Measurements from ENCODE around the gene ANKRD50. TPM values are rescaled to one million over a fixed set of nuclear protein-coding genes. Genes with fewer than 3 reads are reported as not detected.

Gene ANKRD50
- total RNA-seq, 1 donor from 2014 or later = 58.9 TPM

GRCh38 chr4:124749421-124749820 lies 36.9 kb upstream of the ANKRD50 start:
- Mint-ChIP-seq H3K27ac (ENCODE audit: unreplicated experiment) (no peak overlapping the region), H3K9me3 (ENCODE audit: unreplicated experiment) (no peaks in the 10 kb centered on the region), H3K4me3 (ENCODE audit: unreplicated experiment) (no peak overlapping the region), H3K4me1 (ENCODE audit: low read depth, unreplicated experiment) (no peaks in the 10 kb centered on the region), H3K36me3 (ENCODE audit: unreplicated experiment) (no peaks in the 10 kb centered on the region), H3K27me3 (ENCODE audit: unreplicated experiment) (no peaks in the 10 kb centered on the region)
- no peak for TF ChIP-seq CTCF (IDR thresholded peaks at IDR 0.05; ENCODE audit: partially characterized antibody, unreplicated experiment)
- no peak for DNase-seq

- Mint-ChIP-seq H3K27ac (ENCODE audit: unreplicated experiment) (no peak overlapping the region), H3K27me3 (ENCODE audit: unreplicated experiment) (no peaks in the 10 kb centered on the region), H3K4me1 (ENCODE audit: low read depth, unreplicated experiment) (no peaks in the 10 kb centered on the region), H3K36me3 (ENCODE audit: unreplicated experiment) (no peaks in the 10 kb centered on the region), H3K4me3 (ENCODE audit: unreplicated experiment) (no peak overlapping the region), H3K9me3 (ENCODE audit: unreplicated experiment) (peaks cover under 1% of the 10 kb centered on the region)
- TF ChIP-seq CTCF (IDR thresholded peaks at IDR 0.05; ENCODE audit: partially characterized antibody, unreplicated experiment) = no peak
- DNase-seq = no peak
Observed at GRCh38 chr4:124748965-124749364, 36.4 kb upstream of the ANKRD50 start.

GRCh38 chr4:124745985-124746801 lies 33.7 kb upstream of the ANKRD50 start:
- no peak overlapping the region for H3K27ac Mint-ChIP-seq (ENCODE audit: unreplicated experiment)
- H3K27me3 Mint-ChIP-seq (ENCODE audit: unreplicated experiment) = peaks cover 2% of the 10 kb centered on the region
- peaks cover 3% of the 10 kb centered on the region for H3K9me3 Mint-ChIP-seq (ENCODE audit: unreplicated experiment)
- DNase-seq = no peak
- H3K4me1 Mint-ChIP-seq (ENCODE audit: low read depth, unreplicated experiment) = no peaks in the 10 kb centered on the region
- TF ChIP-seq CTCF (IDR thresholded peaks at IDR 0.05; ENCODE audit: partially characterized antibody, unreplicated experiment) = no peak
- H3K36me3 Mint-ChIP-seq (ENCODE audit: unreplicated experiment) = no peaks in the 10 kb centered on the region
- no peak overlapping the region for H3K4me3 Mint-ChIP-seq (ENCODE audit: unreplicated experiment)

GRCh38 chr4:124743711-124744110 lies 31.2 kb upstream of the ANKRD50 start:
- no peaks in the 10 kb centered on the region for H3K4me1 Mint-ChIP-seq (ENCODE audit: low read depth, unreplicated experiment)
- H3K27ac Mint-ChIP-seq (ENCODE audit: unreplicated experiment) = no peak overlapping the region
- H3K9me3 Mint-ChIP-seq (ENCODE audit: unreplicated experiment) = peaks cover 3% of the 10 kb centered on the region
- H3K36me3 Mint-ChIP-seq (ENCODE audit: unreplicated experiment) = no peaks in the 10 kb centered on the region
- DNase-seq = no peak
- H3K27me3 Mint-ChIP-seq (ENCODE audit: unreplicated experiment) = peaks cover 2% of the 10 kb centered on the region
- H3K4me3 Mint-ChIP-seq (ENCODE audit: unreplicated experiment) = no peak overlapping the region
- no peak for TF ChIP-seq CTCF (IDR thresholded peaks at IDR 0.05; ENCODE audit: partially characterized antibody, unreplicated experiment)

GRCh38 chr4:124740501-124740900 lies 28.0 kb upstream of the ANKRD50 start:
- H3K4me3 Mint-ChIP-seq (ENCODE audit: unreplicated experiment) = no peak overlapping the region
- no peaks in the 10 kb centered on the region for H3K4me1 Mint-ChIP-seq (ENCODE audit: low read depth, unreplicated experiment)
- DNase-seq = no peak
- no peak for TF ChIP-seq CTCF (IDR thresholded peaks at IDR 0.05; ENCODE audit: partially characterized antibody, unreplicated experiment)
- H3K27ac Mint-ChIP-seq (ENCODE audit: unreplicated experiment) = no peak overlapping the region
- peaks cover 3% of the 10 kb centered on the region for H3K9me3 Mint-ChIP-seq (ENCODE audit: unreplicated experiment)
- no peaks in the 10 kb centered on the region for H3K36me3 Mint-ChIP-seq (ENCODE audit: unreplicated experiment)
- peaks cover 2% of the 10 kb centered on the region for H3K27me3 Mint-ChIP-seq (ENCODE audit: unreplicated experiment)
